Tibial artery (tissue), 4 donors: ENCODE results near the gene LPGAT1.

Experiments
- DNase-seq, 2 donors: peaks; one replicate each; pipeline ENCODE4 v3.0.0-alpha.2; 2019
- H3K27ac ChIP-seq, 2 donors: fragments of 200-600 bp; sonication (generic) in 1 of 2; 1 replicate in 1 of 2; 2 replicates in 1 of 2; pipeline ENCODE4 v1.5.1; 2018 to 2019; ENCODE audit warnings: mild to moderate bottlenecking in 1 of 2
- H3K27me3 ChIP-seq, 2 donors: fragments of 200-600 bp; sonication (generic) in 1 of 2; one replicate each; pipeline versions ENCODE4 v1.5.1 to v1.6.0; 2016 to 2019
- H3K36me3 ChIP-seq, 3 donors: fragments of 200-600 bp; sonication (generic) in 2 of 3; one replicate each; pipeline ENCODE4 v1.5.1; 2016 to 2019; ENCODE audit warnings: mild to moderate bottlenecking in 2 of 3
- H3K4me1 ChIP-seq, 4 donors: fragments of 200-600 bp; sonication (generic) in 2 of 4; 1 replicate in 3 of 4; 2 replicates in 1 of 4; pipeline ENCODE4 v1.5.1; 2016 to 2019
- H3K4me3 ChIP-seq, 2 donors: fragments of 200-600 bp; sonication (generic) in 1 of 2; 1 replicate in 1 of 2; 2 replicates in 1 of 2; pipeline ENCODE4 v1.5.1; 2018 to 2019; ENCODE audit warnings: mild to moderate bottlenecking in 2 of 2
- H3K9me3 ChIP-seq, 3 donors: fragments of 200-600 bp; sonication (generic) in 1 of 3; one replicate each; pipeline ENCODE4 v1.5.1; 2016 to 2019
- intact Hi-C: fragments of 100-400 bp; cut with DNase I; formaldehyde crosslinking; loops from one replicate; pipeline ENCODE4 v1.15.0; 2023; ENCODE audit warnings: low total_unique reads
- TF ChIP-seq, protein P1 (sequence below), 2 experiments: fragments of 200-600 bp in 1 of 2; fragments of 450-650 bp in 1 of 2; IDR thresholded peaks; one replicate each; pipeline ENCODE4 v1.5.1; 2017 to 2019; ENCODE audit warnings: antibody characterized with exemption in 2 of 2, mild to moderate bottlenecking in 1 of 2, moderate library complexity in 1 of 2

LPGAT1 gene

GRCh38 chr1:211870156-211870555 is 39.6 kb upstream of the LPGAT1 start:
- TF ChIP-seq, protein P1, sequence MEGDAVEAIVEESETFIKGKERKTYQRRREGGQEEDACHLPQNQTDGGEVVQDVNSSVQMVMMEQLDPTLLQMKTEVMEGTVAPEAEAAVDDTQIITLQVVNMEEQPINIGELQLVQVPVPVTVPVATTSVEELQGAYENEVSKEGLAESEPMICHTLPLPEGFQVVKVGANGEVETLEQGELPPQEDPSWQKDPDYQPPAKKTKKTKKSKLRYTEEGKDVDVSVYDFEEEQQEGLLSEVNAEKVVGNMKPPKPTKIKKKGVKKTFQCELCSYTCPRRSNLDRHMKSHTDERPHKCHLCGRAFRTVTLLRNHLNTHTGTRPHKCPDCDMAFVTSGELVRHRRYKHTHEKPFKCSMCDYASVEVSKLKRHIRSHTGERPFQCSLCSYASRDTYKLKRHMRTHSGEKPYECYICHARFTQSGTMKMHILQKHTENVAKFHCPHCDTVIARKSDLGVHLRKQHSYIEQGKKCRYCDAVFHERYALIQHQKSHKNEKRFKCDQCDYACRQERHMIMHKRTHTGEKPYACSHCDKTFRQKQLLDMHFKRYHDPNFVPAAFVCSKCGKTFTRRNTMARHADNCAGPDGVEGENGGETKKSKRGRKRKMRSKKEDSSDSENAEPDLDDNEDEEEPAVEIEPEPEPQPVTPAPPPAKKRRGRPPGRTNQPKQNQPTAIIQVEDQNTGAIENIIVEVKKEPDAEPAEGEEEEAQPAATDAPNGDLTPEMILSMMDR (IDR thresholded peaks at IDR 0.05): no peak
- H3K27ac ChIP-seq: no peak overlapping the region
- no peaks in the 10 kb centered on the region for H3K36me3 ChIP-seq
- H3K4me3 ChIP-seq: no peak overlapping the region
- H3K9me3 ChIP-seq: peaks cover 0 to 4% (median 0%) of the 10 kb centered on the region in 3 donors
- H3K4me1 ChIP-seq: no peaks in the 10 kb centered on the region
- no peaks in the 10 kb centered on the region for H3K27me3 ChIP-seq
- DNase-seq: no peak
- intact Hi-C loops: no loop called here

DNA sequence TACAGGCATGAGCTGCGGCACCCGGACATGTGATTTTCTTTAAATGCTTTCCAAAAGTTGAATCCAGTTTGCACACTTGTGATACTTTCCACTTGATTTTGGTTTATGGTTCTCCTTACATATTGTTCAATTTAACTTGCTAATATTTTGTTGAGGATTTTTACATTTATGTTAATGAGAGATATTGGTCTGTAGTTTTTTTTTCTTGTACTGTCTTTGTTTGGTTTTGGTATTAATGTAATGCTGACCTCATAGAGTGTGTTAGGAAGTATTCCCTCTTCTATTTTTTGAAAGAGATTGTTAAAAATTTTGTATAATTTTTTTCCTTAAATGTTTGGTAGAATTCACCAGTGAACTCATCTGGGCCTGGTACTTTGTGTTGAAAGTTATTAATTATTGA is 34.6 kb upstream of the LPGAT1 start:
- Histone ChIP-seq H3K4me3 (no peak overlapping the region), H3K36me3 (no peaks in the 10 kb centered on the region), H3K4me1 (no peaks in the 10 kb centered on the region), H3K9me3 (peaks cover 0 to 4% (median 0%) of the 10 kb centered on the region in 3 donors), H3K27ac (no peak overlapping the region), H3K27me3 (no peaks in the 10 kb centered on the region)
- no peak for DNase-seq
- TF ChIP-seq, protein P1 (IDR thresholded peaks at IDR 0.05): no peak
- intact Hi-C loops: no loop called here

GRCh38 chr1:211859405-211859804 is 28.8 kb upstream of the LPGAT1 start:
- no peak for DNase-seq
- H3K9me3 ChIP-seq: no peaks in the 10 kb centered on the region
- TF ChIP-seq, protein P1 (IDR thresholded peaks at IDR 0.05): no peak
- H3K4me3 ChIP-seq: no peak overlapping the region
- no peaks in the 10 kb centered on the region for H3K36me3 ChIP-seq
- H3K27me3 ChIP-seq: no peaks in the 10 kb centered on the region
- intact Hi-C loops: no loop called here
- H3K27ac ChIP-seq: no peak overlapping the region
- H3K4me1 ChIP-seq: no peaks in the 10 kb centered on the region

DNA sequence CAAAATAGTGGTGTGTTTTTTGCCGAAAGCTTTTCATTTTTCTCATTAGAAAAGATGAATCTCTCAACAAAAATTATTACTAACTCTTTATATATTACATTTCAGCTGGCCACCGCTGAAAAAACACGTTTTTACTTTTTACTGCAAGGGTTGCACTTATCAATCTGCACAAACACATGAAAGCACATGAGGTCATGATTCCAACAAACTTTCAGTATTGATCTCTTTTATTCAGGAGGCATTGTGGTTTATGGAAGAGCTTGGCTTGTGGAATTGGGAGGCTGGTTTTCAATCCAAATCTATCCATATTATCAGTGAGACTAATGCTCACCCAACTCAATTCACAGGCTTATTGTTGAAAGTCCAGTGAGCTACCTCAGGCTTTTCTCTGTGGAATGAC is 20.6 kb upstream of the LPGAT1 start:
- DNase-seq: no peak
- no peaks in the 10 kb centered on the region for H3K36me3 ChIP-seq
- TF ChIP-seq, protein P1 (IDR thresholded peaks at IDR 0.05): no peak
- no peaks in the 10 kb centered on the region for H3K4me1 ChIP-seq
- no peaks in the 10 kb centered on the region for H3K27me3 ChIP-seq
- intact Hi-C loops: no loop called here
- H3K4me3 ChIP-seq: no peak overlapping the region
- H3K9me3 ChIP-seq: no peaks in the 10 kb centered on the region
- H3K27ac ChIP-seq: no peak overlapping the region

- Histone ChIP-seq H3K36me3 (no peaks in the 10 kb centered on the region), H3K27ac (no peak overlapping the region), H3K9me3 (no peaks in the 10 kb centered on the region), H3K27me3 (no peaks in the 10 kb centered on the region), H3K4me3 (no peak overlapping the region), H3K4me1 (no peaks in the 10 kb centered on the region)
- DNase-seq: no peak
- intact Hi-C loops: no loop called here
- TF ChIP-seq, protein P1 (IDR thresholded peaks at IDR 0.05): no peak
Measured at GRCh38 chr1:211843507-211844298, 13.1 kb upstream of the LPGAT1 start.
